SK-N-SH (cell line): ENCODE results near the gene TNFAIP2.

ENCODE experiments used
- GABPA ChIP-seq: IDR thresholded peaks from 2 replicates; pipeline ENCODE4 v1.4.0; 2012; ENCODE audit warnings: low read depth, mild to moderate bottlenecking
- NFIC ChIP-seq: IDR thresholded peaks from 2 replicates; pipeline ENCODE4 v1.4.0; 2012; ENCODE audit warnings: borderline replicate concordance
- RAD21 ChIP-seq: IDR thresholded peaks from 2 replicates; pipeline ENCODE4 v1.6.1; 2012; ENCODE audit warnings: mild to moderate bottlenecking, low read length
- TAF1 ChIP-seq: IDR thresholded peaks from 2 replicates; pipeline ENCODE4 v1.6.1; 2012; ENCODE audit warnings: low read depth, mild to moderate bottlenecking, low read length, moderate library complexity, borderline replicate concordance
- YY1 ChIP-seq: IDR thresholded peaks from 2 replicates; pipeline ENCODE4 v1.4.0; 2012; ENCODE audit warnings: low read depth, mild to moderate bottlenecking
- TF ChIP-seq, protein P1 (sequence below): fragments of 200-600 bp; sonication (generic); IDR thresholded peaks from 2 replicates; pipeline ENCODE4 v1.6.1; 2017; ENCODE audit warnings: antibody characterized with exemption, mild to moderate bottlenecking, moderate library complexity

GRCh38 chr14:103172921-103173320 lies 49.7 kb downstream of the TNFAIP2 start:
- TF ChIP-seq, protein P1, sequence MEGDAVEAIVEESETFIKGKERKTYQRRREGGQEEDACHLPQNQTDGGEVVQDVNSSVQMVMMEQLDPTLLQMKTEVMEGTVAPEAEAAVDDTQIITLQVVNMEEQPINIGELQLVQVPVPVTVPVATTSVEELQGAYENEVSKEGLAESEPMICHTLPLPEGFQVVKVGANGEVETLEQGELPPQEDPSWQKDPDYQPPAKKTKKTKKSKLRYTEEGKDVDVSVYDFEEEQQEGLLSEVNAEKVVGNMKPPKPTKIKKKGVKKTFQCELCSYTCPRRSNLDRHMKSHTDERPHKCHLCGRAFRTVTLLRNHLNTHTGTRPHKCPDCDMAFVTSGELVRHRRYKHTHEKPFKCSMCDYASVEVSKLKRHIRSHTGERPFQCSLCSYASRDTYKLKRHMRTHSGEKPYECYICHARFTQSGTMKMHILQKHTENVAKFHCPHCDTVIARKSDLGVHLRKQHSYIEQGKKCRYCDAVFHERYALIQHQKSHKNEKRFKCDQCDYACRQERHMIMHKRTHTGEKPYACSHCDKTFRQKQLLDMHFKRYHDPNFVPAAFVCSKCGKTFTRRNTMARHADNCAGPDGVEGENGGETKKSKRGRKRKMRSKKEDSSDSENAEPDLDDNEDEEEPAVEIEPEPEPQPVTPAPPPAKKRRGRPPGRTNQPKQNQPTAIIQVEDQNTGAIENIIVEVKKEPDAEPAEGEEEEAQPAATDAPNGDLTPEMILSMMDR: no peak
- TF ChIP-seq TAF1: no peak
- no peak for TF ChIP-seq RAD21
- no peak for TF ChIP-seq NFIC
- no peak for TF ChIP-seq YY1
- no peak for TF ChIP-seq GABPA
